Myocyte (in vitro differentiated cells): ENCODE results near the gene PSMB7. TPM values are rescaled to one million over a fixed set of nuclear protein-coding genes. Genes with fewer than 3 reads are reported as not detected.

Experiments used
- DNase-seq: peaks from one replicate; pipeline ENCODE4 v3.0.0-alpha.2; 2012; ENCODE audit warnings: low read depth
- total RNA-seq: library from RNA; depleted of rRNA; stranded (reverse); fragments of >200 nt; gene quantifications from 2 replicates; pipeline ENCODE4 v1.2.3, GENCODE V29; 2014

The PSMB7 gene
- total RNA-seq, 1 donor from 2014 or later = 263 TPM

GRCh38 chr9:124384846-124385245, 30.4 kb downstream of the PSMB7 start:
- DNase-seq = no peak

- no peak for DNase-seq
These were observed 31.0 kb downstream of the PSMB7 start for GRCh38 chr9:124384210-124384609.

GRCh38 chr9:124381170-124381945, 33.9 kb downstream of the PSMB7 start:
- peak; percentile 29 for DNase-seq

GRCh38 chr9:124377551-124378406, 37.5 kb downstream of the PSMB7 start:
- DNase-seq = peak; percentile 55

- DNase-seq = no peak
These were observed 38.9 kb downstream of the PSMB7 start for GRCh38 chr9:124376329-124376728.

- no peak for DNase-seq
These were observed 39.5 kb downstream of the PSMB7 start for GRCh38 chr9:124375726-124376125.

GRCh38 chr9:124373851-124374250, 41.4 kb downstream of the PSMB7 start:
- no peak for DNase-seq

- no peak for DNase-seq
These were observed 41.9 kb downstream of the PSMB7 start for GRCh38 chr9:124373386-124373785.

GRCh38 chr9:124372038-124372437, 43.2 kb downstream of the PSMB7 start:
- peak; percentile 59 for DNase-seq

GRCh38 chr9:124370896-124371582, 44.2 kb downstream of the PSMB7 start:
- DNase-seq = no peak

GRCh38 chr9:124369231-124369797, 45.9 kb downstream of the PSMB7 start:
- no peak for DNase-seq

GRCh38 chr9:124368692-124369091, 46.5 kb downstream of the PSMB7 start:
- DNase-seq = no peak

GRCh38 chr9:124366476-124367220, 48.6 kb downstream of the PSMB7 start:
- DNase-seq = no peak

- no peak for DNase-seq
These were observed 50.2 kb downstream of the PSMB7 start for GRCh38 chr9:124365036-124365435.

- no peak for DNase-seq
These were observed 51.1 kb downstream of the PSMB7 start for GRCh38 chr9:124364141-124364540.

- DNase-seq = no peak
These were observed 51.7 kb downstream of the PSMB7 start for GRCh38 chr9:124363326-124364096.

- DNase-seq = no peak
These were observed 54.1 kb downstream of the PSMB7 start for GRCh38 chr9:124361128-124361527.

GRCh38 chr9:124359855-124360678, 55.2 kb downstream of the PSMB7 start:
- DNase-seq = no peak

- DNase-seq = no peak
These were observed 55.8 kb downstream of the PSMB7 start for GRCh38 chr9:124359426-124359825.
